ENCODE results near the gene NHLRC4.
A peak's percentile ranks its signal among the peaks of the same experiment; 100 is the strongest.

DNA sequence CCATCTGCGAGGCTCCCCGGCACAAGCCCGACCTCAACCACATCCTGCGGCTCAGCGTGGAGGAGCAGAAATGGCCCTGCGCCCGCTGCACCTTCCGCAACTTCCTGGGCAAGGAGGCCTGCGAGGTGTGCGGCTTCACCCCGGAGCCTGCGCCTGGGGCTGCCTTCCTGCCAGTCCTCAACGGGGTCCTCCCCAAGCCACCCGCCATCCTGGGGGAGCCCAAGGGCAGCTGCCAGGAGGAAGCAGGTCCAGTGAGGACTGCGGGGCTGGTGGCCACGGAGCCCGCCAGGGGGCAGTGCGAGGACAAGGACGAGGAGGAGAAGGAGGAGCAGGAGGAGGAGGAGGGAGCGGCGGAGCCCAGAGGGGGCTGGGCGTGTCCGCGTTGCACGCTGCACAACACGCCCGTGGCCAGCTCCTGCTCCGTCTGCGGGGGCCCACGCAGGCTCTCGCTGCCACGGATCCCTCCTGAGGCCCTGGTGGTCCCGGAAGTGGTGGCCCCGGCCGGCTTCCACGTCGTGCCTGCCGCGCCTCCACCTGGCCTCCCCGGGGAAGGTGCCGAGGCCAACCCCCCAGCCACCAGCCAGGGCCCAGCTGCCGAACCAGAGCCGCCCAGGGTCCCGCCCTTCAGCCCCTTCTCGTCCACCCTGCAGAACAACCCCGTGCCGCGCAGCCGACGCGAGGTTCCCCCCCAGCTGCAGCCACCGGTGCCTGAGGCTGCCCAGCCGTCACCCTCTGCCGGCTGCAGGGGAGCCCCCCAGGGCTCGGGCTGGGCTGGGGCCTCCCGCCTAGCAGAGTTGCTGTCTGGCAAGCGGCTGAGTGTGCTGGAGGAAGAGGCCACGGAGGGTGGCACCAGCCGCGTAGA lies 19.7 kb upstream of the NHLRC4 start:
- TF ChIP-seq CTCF (IDR thresholded peaks at IDR 0.05) (peak in 5 of 6 experiments; percentile 43 to 66 (median 57)), POLR2A (IDR thresholded peaks at IDR 0.05) (no peak)
